ENCODE measurements around the gene PATJ. TPM values are rescaled to one million over a fixed set of nuclear protein-coding genes. Genes with fewer than 3 reads are reported as not detected.
A peak's percentile ranks its signal among the peaks of the same experiment; 100 is the strongest.

PATJ gene
- total and polyA plus RNA-seq, 2 experiments from 2014 or later, result 35.3 to 68.4 TPM

GRCh38 chr1:61864489-61864888, 122.2 kb downstream of the PATJ start (continued):
- TF ChIP-seq ZNF331 (CRISPR knock-in tag; IDR thresholded peaks at IDR 0.05; ENCODE audit: low read depth) (no peak), STAT1 (IDR thresholded peaks at IDR 0.05; ENCODE audit: unreplicated experiment) (no peak), REST (IDR thresholded peaks at IDR 0.05; ENCODE audit: unreplicated experiment) (no peak), EZH2phosphoT487 (IDR thresholded peaks at IDR 0.05; ENCODE audit: unreplicated experiment) (no peak)

DNA sequence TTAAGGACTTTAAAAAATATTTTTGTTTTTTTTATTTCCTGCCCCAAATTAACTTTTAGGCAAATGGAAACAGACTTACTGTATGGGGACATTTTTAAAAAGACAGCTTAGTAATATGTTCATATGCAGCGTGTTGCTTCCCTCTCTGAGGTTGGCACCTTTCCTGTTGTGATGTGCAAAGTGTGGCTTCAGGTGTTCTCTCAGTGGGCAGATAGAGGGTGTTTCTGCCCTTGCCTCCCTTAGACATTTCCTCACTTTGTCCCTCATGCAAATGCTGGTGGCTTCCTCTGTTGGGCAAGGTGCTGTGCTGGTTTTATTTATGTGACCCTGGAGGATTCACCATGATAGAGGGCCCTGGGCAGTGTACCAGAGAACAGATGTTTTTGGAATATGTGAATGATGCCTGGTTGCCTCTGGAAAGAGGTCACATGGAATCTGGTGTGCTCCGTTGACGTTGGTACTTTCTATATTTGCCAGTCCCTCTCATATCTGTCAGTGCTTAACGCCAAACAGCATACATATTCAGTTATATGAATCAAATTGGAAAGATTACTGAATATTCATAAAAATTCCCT, 123.5 kb downstream of the PATJ start:
- Mint-ChIP-seq H3K4me1 (no peaks in the 10 kb centered on the region), H3K36me3 (ENCODE audit: low read depth) (peaks cover 57% of the 10 kb centered on the region), H3K27me3 (ENCODE audit: insufficient read depth, low read depth, poor library complexity) (no peaks in the 10 kb centered on the region), H3K4me3 (no peak overlapping the region), H3K27ac (no peak overlapping the region), H3K9me3 (peaks cover 12% of the 10 kb centered on the region; the same call in 2 of the 3 replicates)
- H3K4me2 ChIP-seq, result no peak overlapping the region
- H3K79me2 ChIP-seq (replicated peaks; ENCODE audit: insufficient read depth), result no peaks in the 10 kb centered on the region; the same call in 1 of the 2 replicates
- DNase-seq (ENCODE audit: low spot score) (no peak), ATAC-seq (no peak)
- peak overlapping the region; percentile 69; the same call in 1 of the 2 replicates for H3K27ac ChIP-seq (ENCODE audit: low read depth)
- no peak overlapping the region for H3K4me3 ChIP-seq
- no peaks in the 10 kb centered on the region for H3F3A ChIP-seq (replicated peaks; ENCODE audit: low read depth)
- H2AFZ ChIP-seq, result no peak overlapping the region
- H3K4me1 ChIP-seq (ENCODE audit: insufficient read depth), result no peaks in the 10 kb centered on the region
- H3K27me3 ChIP-seq (ENCODE audit: insufficient read depth), result no peaks in the 10 kb centered on the region
- H3K36me3 ChIP-seq (ENCODE audit: insufficient read depth), result peaks cover 15% of the 10 kb centered on the region
- no peaks in the 10 kb centered on the region; the same call in 1 of the 2 replicates for H4K20me1 ChIP-seq (replicated peaks; ENCODE audit: insufficient read depth)
- no peaks in the 10 kb centered on the region for H3K9me2 ChIP-seq (ENCODE audit: insufficient read depth)
- TF ChIP-seq EZH2 (IDR thresholded peaks at IDR 0.05; ENCODE audit: low read depth, unreplicated experiment), result no peak
- TF ChIP-seq, protein P1, sequence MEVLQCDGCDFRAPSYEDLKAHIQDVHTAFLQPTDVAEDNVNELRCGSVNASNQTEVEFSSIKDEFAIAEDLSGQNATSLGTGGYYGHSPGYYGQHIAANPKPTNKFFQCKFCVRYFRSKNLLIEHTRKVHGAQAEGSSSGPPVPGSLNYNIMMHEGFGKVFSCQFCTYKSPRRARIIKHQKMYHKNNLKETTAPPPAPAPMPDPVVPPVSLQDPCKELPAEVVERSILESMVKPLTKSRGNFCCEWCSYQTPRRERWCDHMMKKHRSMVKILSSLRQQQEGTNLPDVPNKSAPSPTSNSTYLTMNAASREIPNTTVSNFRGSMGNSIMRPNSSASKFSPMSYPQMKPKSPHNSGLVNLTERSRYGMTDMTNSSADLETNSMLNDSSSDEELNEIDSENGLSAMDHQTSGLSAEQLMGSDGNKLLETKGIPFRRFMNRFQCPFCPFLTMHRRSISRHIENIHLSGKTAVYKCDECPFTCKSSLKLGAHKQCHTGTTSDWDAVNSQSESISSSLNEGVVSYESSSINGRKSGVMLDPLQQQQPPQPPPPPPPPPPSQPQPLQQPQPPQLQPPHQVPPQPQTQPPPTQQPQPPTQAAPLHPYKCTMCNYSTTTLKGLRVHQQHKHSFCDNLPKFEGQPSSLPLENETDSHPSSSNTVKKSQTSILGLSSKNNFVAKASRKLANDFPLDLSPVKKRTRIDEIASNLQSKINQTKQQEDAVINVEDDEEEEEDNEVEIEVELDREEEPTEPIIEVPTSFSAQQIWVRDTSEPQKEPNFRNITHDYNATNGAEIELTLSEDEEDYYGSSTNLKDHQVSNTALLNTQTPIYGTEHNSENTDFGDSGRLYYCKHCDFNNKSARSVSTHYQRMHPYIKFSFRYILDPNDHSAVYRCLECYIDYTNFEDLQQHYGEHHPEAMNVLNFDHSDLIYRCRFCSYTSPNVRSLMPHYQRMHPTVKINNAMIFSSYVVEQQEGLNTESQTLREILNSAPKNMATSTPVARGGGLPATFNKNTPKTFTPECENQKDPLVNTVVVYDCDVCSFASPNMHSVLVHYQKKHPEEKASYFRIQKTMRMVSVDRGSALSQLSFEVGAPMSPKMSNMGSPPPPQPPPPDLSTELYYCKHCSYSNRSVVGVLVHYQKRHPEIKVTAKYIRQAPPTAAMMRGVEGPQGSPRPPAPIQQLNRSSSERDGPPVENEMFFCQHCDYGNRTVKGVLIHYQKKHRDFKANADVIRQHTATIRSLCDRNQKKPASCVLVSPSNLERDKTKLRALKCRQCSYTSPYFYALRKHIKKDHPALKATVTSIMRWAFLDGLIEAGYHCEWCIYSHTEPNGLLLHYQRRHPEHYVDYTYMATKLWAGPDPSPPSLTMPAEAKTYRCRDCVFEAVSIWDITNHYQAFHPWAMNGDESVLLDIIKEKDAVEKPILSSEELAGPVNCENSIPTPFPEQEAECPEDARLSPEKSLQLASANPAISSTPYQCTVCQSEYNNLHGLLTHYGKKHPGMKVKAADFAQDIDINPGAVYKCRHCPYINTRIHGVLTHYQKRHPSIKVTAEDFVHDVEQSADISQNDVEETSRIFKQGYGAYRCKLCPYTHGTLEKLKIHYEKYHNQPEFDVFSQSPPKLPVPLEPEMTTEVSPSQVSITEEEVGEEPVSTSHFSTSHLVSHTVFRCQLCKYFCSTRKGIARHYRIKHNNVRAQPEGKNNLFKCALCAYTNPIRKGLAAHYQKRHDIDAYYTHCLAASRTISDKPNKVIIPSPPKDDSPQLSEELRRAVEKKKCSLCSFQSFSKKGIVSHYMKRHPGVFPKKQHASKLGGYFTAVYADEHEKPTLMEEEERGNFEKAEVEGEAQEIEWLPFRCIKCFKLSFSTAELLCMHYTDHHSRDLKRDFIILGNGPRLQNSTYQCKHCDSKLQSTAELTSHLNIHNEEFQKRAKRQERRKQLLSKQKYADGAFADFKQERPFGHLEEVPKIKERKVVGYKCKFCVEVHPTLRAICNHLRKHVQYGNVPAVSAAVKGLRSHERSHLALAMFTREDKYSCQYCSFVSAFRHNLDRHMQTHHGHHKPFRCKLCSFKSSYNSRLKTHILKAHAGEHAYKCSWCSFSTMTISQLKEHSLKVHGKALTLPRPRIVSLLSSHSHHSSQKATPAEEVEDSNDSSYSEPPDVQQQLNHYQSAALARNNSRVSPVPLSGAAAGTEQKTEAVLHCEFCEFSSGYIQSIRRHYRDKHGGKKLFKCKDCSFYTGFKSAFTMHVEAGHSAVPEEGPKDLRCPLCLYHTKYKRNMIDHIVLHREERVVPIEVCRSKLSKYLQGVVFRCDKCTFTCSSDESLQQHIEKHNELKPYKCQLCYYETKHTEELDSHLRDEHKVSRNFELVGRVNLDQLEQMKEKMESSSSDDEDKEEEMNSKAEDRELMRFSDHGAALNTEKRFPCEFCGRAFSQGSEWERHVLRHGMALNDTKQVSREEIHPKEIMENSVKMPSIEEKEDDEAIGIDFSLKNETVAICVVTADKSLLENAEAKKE (CRISPR knock-in tag; IDR thresholded peaks at IDR 0.05), result no peak
- no peak for TF ChIP-seq JUNB (IDR thresholded peaks at IDR 0.05; ENCODE audit: unreplicated experiment)
- TF ChIP-seq EZH2phosphoT487 (IDR thresholded peaks at IDR 0.05; ENCODE audit: unreplicated experiment), result no peak
- no peak for TF ChIP-seq ZNF331 (CRISPR knock-in tag; IDR thresholded peaks at IDR 0.05; ENCODE audit: low read depth)
- TF ChIP-seq ZNF114 (CRISPR knock-in tag; IDR thresholded peaks at IDR 0.05), result no peak
- TF ChIP-seq POLR2AphosphoS5 (IDR thresholded peaks at IDR 0.05; ENCODE audit: low read depth), result no peak
- TF ChIP-seq STAT1 (IDR thresholded peaks at IDR 0.05; ENCODE audit: unreplicated experiment), result no peak
- no peak for TF ChIP-seq NANOG (IDR thresholded peaks at IDR 0.05; ENCODE audit: borderline replicate concordance)
- no peak for TF ChIP-seq CREB1 (CRISPR knock-in tag; IDR thresholded peaks at IDR 0.05; ENCODE audit: low read depth)
- no peak for TF ChIP-seq CTCF (conservative IDR thresholded peaks at IDR 0.05; ENCODE audit: low read depth in 2 of 2)
